Stimulated activated naive CD4-positive, alpha-beta T cell treated with Interleukin-2 at 50 U/mL for 16 hours (primary cell): ENCODE data around the gene MYCBP2.
"Not testable (repeated sequence)": the region's sequence is repeated elsewhere in the genome, so short reads cannot be mapped to it uniquely, and the experiment has no call there.

ENCODE experiments used
- DNase-seq: peaks from one replicate; lab custom pipeline; 2025; lab: John Stamatoyannopoulos, UW

MYCBP2 gene

GRCh38 chr13:77213644-77214043 lies 113.2 kb downstream of the MYCBP2 start:
- no peak for DNase-seq

DNA sequence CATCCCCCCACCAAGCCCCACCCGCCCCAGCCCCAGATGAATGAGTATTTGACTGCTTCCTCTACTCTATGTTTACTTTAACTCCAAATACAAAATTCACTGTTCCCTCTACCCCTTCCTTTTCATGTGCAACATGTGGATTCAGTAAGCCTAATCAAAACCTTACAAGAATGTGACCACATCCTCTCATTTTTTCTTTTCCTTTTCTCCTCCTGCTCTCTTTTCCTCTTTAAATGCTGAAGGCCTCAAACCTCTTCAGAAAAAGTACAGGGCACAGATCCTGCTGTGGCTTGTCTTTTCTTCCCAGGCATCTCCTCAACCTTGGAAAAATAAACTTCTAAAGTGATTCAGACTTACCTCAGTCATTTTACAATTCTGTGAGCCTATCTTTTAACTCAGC lies 119.0 kb downstream of the MYCBP2 start:
- DNase-seq = no peak

- not testable (repeated sequence) for DNase-seq
These were observed 127.9 kb downstream of the MYCBP2 start for GRCh38 chr13:77198995-77199394.

GRCh38 chr13:77196052-77196618 lies 130.8 kb downstream of the MYCBP2 start:
- DNase-seq = no peak

DNA sequence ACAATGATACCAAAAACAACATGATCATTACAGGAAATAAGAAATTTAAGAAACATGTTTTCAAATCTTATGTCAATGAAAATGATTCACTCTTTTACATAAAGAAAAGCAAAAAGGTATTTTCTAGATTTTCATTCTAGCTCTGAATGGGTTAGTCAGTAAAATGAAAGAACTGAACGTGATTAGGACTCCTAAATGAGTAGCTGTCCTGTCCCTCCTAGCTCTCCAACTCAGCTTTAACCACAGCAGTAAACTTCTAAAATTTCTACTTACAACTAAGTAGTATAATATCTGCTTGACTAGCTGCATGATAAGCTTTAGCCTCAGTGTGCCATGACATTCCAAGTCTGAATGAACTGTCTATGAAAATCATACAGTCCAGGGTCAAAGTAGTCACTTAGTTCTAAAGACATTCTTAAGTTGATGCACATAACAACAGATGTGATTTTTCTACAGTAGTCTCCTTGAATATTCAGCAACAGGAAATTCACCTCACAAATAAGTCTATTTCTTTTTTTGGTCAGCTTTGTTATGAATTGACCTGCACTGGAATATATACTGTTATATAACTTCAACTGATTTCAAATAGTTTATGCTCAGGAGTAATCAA lies 136.4 kb downstream of the MYCBP2 start:
- DNase-seq = no peak

- no peak for DNase-seq
These were observed 141.2 kb downstream of the MYCBP2 start for GRCh38 chr13:77185721-77186120.

DNA sequence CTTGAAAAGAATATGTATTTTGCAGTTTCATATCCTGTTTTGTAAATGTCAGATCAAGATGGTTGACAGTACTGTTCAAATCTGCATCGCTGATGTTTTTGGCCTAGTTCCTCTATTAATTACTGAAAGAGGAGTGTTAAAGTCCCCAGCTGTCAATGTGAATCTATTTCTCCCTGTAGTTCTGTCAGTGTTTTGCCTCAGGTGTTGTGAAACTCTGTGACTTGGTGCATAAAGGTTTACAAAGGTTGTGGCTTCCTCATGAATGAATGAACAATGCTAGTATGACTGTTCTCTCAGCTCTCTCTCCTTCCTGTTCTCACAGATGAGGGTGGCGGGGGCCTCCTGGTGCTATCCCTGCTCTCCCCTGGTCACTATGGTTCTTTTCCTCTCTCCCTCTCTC lies 142.4 kb downstream of the MYCBP2 start:
- DNase-seq = no peak

- no peak for DNase-seq
These were observed 146.9 kb downstream of the MYCBP2 start for GRCh38 chr13:77180011-77180410.

GRCh38 chr13:77177646-77178045 lies 149.2 kb downstream of the MYCBP2 start:
- DNase-seq = no peak

DNA sequence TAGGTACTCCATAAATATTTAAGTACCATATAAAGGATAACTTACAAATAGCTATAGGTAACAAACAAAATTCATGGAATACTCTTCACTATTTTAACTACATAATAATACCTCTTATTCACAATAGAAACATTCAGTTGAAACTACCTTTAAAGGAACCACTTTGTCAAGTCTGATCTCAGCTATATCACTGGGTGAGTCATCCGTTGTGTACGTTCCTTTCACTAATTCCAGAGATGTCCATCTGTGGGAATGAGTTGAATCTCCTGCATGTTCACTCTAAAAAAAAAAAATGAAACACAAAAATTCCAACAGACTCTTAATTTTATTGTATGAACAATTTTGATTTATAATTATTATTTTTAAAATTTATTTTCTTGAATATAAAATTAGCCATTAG lies 150.5 kb downstream of the MYCBP2 start:
- DNase-seq = no peak

DNA sequence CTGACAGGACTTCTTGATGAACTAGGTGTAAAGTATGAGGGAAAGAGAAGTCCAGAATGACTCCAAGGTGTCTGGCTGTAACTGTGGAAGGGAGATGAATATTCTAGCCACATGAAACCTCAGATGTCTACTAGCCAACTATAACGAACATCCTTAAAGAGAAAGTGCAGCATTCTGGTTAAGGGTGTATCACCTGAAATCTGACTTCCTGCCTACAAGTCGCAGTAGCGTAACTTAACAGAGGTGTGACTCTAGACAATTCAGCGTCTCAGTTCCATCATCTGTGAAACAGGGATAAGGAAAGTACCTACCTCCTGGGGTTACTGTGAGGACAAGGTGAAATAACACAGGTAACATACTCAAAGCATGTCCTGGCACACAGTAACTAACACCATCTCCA lies 154.2 kb downstream of the MYCBP2 start:
- DNase-seq = no peak

GRCh38 chr13:77171451-77171850 lies 155.4 kb downstream of the MYCBP2 start:
- DNase-seq = no peak

DNA sequence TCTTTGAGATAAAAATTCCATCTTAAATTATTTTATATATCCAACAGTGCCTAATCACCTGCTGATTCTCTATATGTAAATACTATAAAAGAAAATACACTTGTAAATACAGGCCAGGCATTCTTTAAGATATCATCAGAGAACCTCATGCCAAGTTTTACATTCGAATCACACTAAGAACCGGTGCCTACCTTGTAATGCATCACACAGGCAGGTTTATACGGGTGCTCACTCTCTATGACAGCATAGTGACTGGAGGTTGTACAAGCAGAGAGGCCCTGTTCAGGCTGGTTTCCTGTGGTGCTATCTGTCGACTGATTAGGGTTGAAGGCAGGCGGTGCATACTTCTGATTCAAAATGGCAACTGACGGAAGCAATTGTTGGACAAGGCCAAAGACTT lies 158.7 kb downstream of the MYCBP2 start:
- DNase-seq = no peak

DNA sequence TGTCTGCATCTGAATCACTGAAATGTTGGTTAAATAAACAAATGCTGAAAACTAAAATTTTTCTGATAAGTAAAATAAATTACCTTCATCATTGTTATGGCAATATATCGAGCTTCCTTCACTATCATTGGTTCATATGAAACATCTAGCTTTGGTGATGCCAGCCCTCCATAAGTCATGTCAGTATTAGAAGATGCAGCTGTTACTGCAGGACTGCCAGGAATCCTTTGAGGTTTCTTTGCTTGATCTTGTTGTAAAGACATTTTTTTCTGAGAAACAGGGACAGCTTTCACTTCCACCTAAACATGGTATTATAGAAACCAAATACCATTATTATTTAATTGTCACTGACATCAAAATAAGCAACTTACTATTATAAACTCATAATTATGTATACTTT lies 176.2 kb downstream of the MYCBP2 start:
- no peak for DNase-seq

GRCh38 chr13:77143431-77143830 lies 183.5 kb downstream of the MYCBP2 start:
- DNase-seq = no peak

GRCh38 chr13:77139306-77139705 lies 187.6 kb downstream of the MYCBP2 start:
- no peak for DNase-seq

DNA sequence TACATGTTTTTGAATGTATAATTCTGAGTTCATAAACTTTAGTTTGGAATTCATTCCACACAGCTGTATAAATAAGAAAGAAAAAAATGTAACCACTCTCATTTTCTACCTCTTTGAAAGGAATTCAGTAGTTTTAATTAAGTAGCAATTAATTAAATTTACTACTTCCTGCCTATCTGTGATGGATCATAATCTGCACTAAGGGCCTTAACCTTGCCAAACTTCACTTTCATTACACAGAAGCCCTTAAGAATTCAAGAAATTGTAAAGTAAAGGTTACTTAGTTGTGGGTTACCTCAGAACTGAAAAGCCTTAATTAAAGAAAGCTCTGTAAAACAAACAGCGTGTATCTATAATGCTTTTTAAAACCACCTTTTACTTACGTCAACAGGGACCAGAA lies 188.1 kb downstream of the MYCBP2 start:
- DNase-seq = no peak

- no peak for DNase-seq
These were observed 189.9 kb downstream of the MYCBP2 start for GRCh38 chr13:77136902-77137420.

DNA sequence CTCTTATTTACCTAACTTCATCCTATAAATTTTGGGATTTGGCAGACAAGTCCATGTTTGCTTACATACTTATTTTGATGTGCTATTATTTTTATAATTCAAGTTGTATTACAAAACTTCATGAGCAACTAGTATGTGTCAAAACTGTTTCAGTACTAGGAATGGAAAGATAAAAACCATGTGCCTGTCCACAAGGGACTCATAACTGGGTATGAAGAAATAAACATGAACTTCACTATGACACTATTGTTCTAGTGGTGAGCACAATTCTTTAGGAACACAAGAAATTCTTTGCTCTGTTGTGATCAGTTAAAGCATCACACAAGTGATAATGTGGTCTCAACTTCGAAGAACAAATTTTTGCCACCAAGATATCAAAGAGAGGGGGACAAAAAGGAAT lies 202.5 kb downstream of the MYCBP2 start:
- DNase-seq = no peak

DNA sequence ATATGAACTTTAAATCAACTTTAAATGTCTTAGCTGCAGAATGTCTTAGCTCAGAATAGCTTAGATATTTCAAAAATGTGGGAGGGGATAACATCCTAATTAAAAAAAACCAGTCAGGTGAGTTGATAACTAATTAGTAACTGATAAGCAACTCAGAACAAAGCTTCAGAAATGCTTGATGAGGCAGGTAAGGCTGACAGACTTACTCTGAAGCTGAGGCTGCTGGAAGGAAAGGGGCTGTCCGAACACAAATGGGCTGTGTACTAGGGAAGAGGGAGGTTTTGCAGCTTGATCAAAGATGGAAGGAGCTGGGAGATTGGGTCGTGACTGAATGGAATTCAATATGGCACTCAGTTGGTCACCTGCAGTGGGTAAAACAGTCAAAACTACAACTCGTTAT lies 208.8 kb downstream of the MYCBP2 start:
- no peak for DNase-seq

GRCh38 chr13:77114271-77114670 lies 212.6 kb downstream of the MYCBP2 start:
- no peak for DNase-seq

DNA sequence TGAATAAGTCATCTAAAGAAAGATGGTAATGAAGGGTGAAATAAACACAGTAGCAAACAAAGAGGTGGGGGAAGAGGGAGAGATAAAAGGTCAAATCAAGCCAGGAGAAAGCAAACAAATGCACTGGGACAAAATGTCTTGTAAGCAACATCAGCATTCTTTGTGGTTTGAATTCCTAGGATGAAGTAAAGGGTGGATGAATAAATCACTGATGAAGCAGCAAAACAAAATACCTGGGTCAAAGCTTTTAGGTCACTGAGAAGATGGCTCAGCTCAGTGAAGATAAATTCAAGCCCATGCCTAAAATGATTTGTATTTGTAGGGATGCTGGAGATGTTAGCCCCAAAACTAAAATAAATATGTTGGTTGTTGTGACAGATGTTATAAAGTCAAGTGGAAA lies 213.4 kb downstream of the MYCBP2 start:
- no peak for DNase-seq

DNA sequence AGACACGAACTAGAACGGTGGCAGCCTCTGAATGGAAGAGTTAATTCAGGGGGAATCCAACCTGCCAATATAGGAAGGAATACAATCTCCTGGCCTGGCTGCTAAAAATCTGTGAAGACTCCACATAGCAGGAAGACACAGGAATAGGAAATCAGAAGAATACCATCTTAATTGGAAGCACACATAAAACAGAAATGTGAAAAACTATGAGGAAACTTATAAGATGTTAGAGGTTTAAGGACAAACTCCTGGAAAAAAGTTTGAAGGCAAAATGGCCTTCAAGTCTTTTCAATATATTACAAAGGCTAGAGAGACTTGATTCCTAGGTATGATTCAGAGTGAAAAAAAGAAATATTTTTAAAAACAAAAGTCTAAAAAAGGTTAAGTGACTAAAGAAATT lies 221.8 kb downstream of the MYCBP2 start:
- no peak for DNase-seq

- no peak for DNase-seq
These were observed 227.5 kb downstream of the MYCBP2 start for GRCh38 chr13:77099415-77099814.
